GM12874 (cell line): Measurements from ENCODE around the gene RBM47.

Experiments
- TF ChIP-seq, protein P1 (sequence below): IDR thresholded peaks from 2 replicates; pipeline ENCODE4 v1.5.1; 2011; ENCODE audit warnings: low read depth, mild to moderate bottlenecking, control low read depth, low read length, moderate library complexity; ENCODE audit not compliant: insufficient read depth

The RBM47 gene

GRCh38 chr4:40557736-40558135 is 71.9 kb downstream of the RBM47 start:
- TF ChIP-seq, protein P1, sequence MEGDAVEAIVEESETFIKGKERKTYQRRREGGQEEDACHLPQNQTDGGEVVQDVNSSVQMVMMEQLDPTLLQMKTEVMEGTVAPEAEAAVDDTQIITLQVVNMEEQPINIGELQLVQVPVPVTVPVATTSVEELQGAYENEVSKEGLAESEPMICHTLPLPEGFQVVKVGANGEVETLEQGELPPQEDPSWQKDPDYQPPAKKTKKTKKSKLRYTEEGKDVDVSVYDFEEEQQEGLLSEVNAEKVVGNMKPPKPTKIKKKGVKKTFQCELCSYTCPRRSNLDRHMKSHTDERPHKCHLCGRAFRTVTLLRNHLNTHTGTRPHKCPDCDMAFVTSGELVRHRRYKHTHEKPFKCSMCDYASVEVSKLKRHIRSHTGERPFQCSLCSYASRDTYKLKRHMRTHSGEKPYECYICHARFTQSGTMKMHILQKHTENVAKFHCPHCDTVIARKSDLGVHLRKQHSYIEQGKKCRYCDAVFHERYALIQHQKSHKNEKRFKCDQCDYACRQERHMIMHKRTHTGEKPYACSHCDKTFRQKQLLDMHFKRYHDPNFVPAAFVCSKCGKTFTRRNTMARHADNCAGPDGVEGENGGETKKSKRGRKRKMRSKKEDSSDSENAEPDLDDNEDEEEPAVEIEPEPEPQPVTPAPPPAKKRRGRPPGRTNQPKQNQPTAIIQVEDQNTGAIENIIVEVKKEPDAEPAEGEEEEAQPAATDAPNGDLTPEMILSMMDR: no peak

DNA sequence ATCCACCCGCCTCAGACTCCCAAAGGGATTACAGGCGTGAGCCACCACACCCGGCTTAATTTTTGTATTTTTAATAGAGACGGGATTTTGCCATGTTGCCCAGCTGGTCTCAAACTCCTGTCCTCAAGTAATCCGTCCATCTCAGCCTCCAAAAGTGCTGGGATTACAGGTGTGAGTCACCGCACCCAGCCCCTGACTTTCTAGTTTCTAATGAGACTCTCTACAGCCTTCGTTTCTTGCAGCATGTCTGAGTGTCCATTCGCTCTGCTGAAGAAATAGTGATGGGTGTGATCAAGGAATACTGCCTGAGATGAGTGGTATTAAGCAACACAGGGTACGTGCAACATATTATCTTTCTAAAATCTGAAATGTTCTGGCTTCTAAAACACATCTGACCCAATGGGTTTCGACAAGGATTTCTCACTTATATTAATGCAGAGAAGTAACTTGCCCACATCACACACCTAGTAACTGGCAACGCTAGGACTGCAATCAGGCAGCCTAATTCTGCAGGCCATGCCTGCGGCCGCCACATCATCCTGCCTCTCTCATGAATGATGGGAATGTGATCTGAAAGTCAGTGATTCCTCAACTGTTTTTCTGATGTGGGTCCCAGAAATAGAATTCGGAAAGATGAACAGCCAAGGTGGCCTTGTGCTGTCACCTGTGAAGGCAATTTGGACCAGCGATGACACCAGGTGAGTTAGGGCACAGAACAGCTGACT is 74.3 kb downstream of the RBM47 start:
- TF ChIP-seq, protein P1: no peak

DNA sequence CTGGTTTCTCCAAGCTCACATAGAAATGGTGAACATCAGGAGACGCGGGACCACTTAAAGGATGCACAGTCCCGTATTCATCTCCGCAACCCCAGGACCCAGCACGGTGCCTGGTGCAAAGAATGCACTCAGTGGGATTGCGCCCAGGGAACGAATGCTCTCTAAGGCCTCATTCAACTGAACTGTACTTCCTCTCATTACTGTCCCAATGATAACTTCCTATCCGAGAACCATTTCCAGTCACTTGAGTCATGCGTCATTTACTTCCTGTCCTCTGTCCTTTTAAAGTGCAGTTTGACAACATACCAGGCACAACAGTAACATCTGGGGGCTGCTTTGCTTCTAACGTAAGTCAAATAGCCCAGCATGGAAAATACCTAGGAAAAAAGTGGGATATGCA is 75.7 kb downstream of the RBM47 start:
- TF ChIP-seq, protein P1: no peak

GRCh38 chr4:40552536-40552935 is 77.1 kb downstream of the RBM47 start:
- TF ChIP-seq, protein P1: no peak

GRCh38 chr4:40550948-40551462 is 78.7 kb downstream of the RBM47 start:
- TF ChIP-seq, protein P1: peak; percentile 22; the same call in 1 of the 2 replicates

DNA sequence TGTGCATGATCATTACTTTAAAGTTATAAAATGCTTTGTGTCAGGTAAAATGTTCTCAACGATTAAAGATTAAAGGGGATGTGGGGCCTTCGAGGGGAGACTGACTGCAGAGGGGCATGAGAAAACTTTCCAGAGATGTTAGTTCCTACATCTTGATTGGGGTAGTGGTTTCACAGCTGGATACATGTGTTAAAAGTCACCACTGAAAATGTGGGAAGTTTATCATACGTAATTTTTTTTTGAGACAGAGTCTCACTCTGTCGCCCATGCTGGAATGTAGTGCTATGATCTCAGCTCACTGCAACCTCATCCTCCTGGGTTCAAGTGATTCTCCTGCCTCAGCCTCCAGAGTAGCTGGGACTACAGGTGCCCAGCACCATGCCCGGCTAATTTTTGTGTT is 79.5 kb downstream of the RBM47 start:
- TF ChIP-seq, protein P1: no peak

DNA sequence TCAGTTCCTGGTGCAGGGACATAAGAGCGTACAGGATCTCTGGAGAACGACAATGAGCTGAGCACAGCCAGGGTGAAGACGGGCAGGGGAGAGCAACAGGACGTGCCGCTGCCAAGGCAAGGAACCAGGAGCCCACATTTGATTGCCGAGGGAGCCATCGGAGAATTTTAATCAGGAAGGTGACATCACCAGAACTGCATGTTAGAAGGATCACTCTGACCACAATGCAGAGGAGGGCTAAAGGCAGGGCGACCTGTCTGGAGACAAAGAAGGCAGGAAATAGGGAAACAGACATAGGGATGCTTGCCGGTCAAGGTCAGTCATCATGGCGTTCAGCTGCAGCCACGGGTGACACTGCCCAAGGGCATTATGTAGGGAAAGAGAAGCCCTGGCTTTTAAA is 81.4 kb downstream of the RBM47 start:
- TF ChIP-seq, protein P1: no peak
